Measurements from ENCODE around the gene PLCB4. TPM values are rescaled to one million over a fixed set of nuclear protein-coding genes. Genes with fewer than 3 reads are reported as not detected.
"Not testable (repeated sequence)": the region's sequence is repeated elsewhere in the genome, so short reads cannot be mapped to it uniquely, and the experiment has no call there.

PLCB4 gene
- polyA plus RNA-seq, 3 donors = 11.6 to 15.1 (median 14.9) TPM

GRCh38 chr20:9141921-9142320, 73.0 kb downstream of the PLCB4 start:
- no peak for DNase-seq

- no peak for DNase-seq
These were observed 73.9 kb downstream of the PLCB4 start for GRCh38 chr20:9142809-9143208.

GRCh38 chr20:9143926-9144325, 75.0 kb downstream of the PLCB4 start:
- DNase-seq = no peak

- DNase-seq = no peak
These were observed 75.8 kb downstream of the PLCB4 start for GRCh38 chr20:9144643-9145042.

GRCh38 chr20:9145142-9145541, 76.3 kb downstream of the PLCB4 start:
- DNase-seq = no peak

- DNase-seq = no peak
These were observed 77.8 kb downstream of the PLCB4 start for GRCh38 chr20:9146649-9147048.

- no peak for DNase-seq
These were observed 78.7 kb downstream of the PLCB4 start for GRCh38 chr20:9147547-9148024.

- DNase-seq = no peak
These were observed 79.4 kb downstream of the PLCB4 start for GRCh38 chr20:9148291-9148690.

- no peak for DNase-seq
These were observed 80.2 kb downstream of the PLCB4 start for GRCh38 chr20:9149087-9149486.

GRCh38 chr20:9149796-9150195, 80.9 kb downstream of the PLCB4 start:
- no peak for DNase-seq

- DNase-seq = no peak
These were observed 81.8 kb downstream of the PLCB4 start for GRCh38 chr20:9150679-9151078.

GRCh38 chr20:9152139-9152538, 83.3 kb downstream of the PLCB4 start:
- not testable (repeated sequence) for DNase-seq

- no peak for DNase-seq
These were observed 85.7 kb downstream of the PLCB4 start for GRCh38 chr20:9154464-9155024.

- DNase-seq = no peak
These were observed 87.8 kb downstream of the PLCB4 start for GRCh38 chr20:9156529-9157280.

GRCh38 chr20:9160331-9160730, 91.4 kb downstream of the PLCB4 start:
- DNase-seq = no peak

- DNase-seq = no peak
These were observed 91.9 kb downstream of the PLCB4 start for GRCh38 chr20:9160757-9161156.

- no peak for DNase-seq
These were observed 92.4 kb downstream of the PLCB4 start for GRCh38 chr20:9161311-9161710.

GRCh38 chr20:9163251-9163650, 94.4 kb downstream of the PLCB4 start:
- no peak for DNase-seq

- no peak for DNase-seq
These were observed 95.1 kb downstream of the PLCB4 start for GRCh38 chr20:9163995-9164394.

- DNase-seq = no peak
These were observed 96.4 kb downstream of the PLCB4 start for GRCh38 chr20:9165261-9165660.

- DNase-seq = no peak
These were observed 97.4 kb downstream of the PLCB4 start for GRCh38 chr20:9166153-9166780.

- DNase-seq = no peak
These were observed 100.5 kb downstream of the PLCB4 start for GRCh38 chr20:9169409-9169808.

- DNase-seq = no peak
These were observed 104.0 kb downstream of the PLCB4 start for GRCh38 chr20:9172851-9173250.
